ENCODE measurements around the gene FOXD4. TPM values are rescaled to one million over a fixed set of nuclear protein-coding genes. Genes with fewer than 3 reads are reported as not detected.
A peak's percentile ranks its signal among the peaks of the same experiment; 100 is the strongest.
"Not testable (repeated sequence)": the region's sequence is repeated elsewhere in the genome, so short reads cannot be mapped to it uniquely, and the experiment has no call there.

Gene FOXD4
- total and polyA plus RNA-seq, 9 donors = 0.08 to 0.46 (median 0.22) TPM

GRCh38 chr9:88396-89037, 29.7 kb downstream of the FOXD4 start:
- H3K27ac ChIP-seq; H3K9me3 ChIP-seq; DNase-seq; H3K4me1 ChIP-seq (ENCODE audit: insufficient read depth); H3K36me3 ChIP-seq; H3K4me3 ChIP-seq; H3K27me3 ChIP-seq; intact Hi-C loops (cut with DNase I): not testable (repeated sequence)
- 3 to 21% (median 9%) methylated on average over 2 to 5 of the region's 11 CpGs for WGBS, 3 donors

GRCh38 chr9:87860-88259, 30.4 kb downstream of the FOXD4 start:
- H3K9me3 ChIP-seq; H3K27me3 ChIP-seq; intact Hi-C loops (cut with DNase I); H3K4me3 ChIP-seq; H3K27ac ChIP-seq; H3K4me1 ChIP-seq (ENCODE audit: insufficient read depth); H3K36me3 ChIP-seq; DNase-seq: not testable (repeated sequence)
- 25 to 48% (median 38%) methylated on average over 5 to 6 of the region's 6 CpGs for WGBS, 3 donors

GRCh38 chr9:87105-87504, 31.1 kb downstream of the FOXD4 start:
- H3K9me3 ChIP-seq; intact Hi-C loops (cut with DNase I); DNase-seq; H3K4me1 ChIP-seq (ENCODE audit: insufficient read depth); H3K27me3 ChIP-seq; H3K36me3 ChIP-seq; H3K4me3 ChIP-seq; H3K27ac ChIP-seq: not testable (repeated sequence)
- WGBS, 3 donors = 36% methylated on average over 2 of the region's 4 CpGs; no CpG with 5 or more reads in 2 of the 3 donors

- H3K27me3 ChIP-seq; intact Hi-C loops (cut with DNase I): not testable (repeated sequence)
Observed at GRCh38 chr9:86697-87096, 31.5 kb downstream of the FOXD4 start.

GRCh38 chr9:82932-83689, 35.1 kb downstream of the FOXD4 start:
- H3K4me1 ChIP-seq (ENCODE audit: insufficient read depth); H3K27ac ChIP-seq; H3K9me3 ChIP-seq; H3K4me3 ChIP-seq; H3K36me3 ChIP-seq; intact Hi-C loops (cut with DNase I); H3K27me3 ChIP-seq; DNase-seq: not testable (repeated sequence)
- WGBS, 3 donors = 85 to 88% methylated on average over 30 to 31 of the region's 31 CpGs; no CpG with 5 or more reads in 1 of the 3 donors

More at GRCh38 chr9:86697-87096, 31.5 kb downstream of the FOXD4 start:
- not testable (repeated sequence) for H3K27ac ChIP-seq; H3K4me1 ChIP-seq (ENCODE audit: insufficient read depth); H3K36me3 ChIP-seq; H3K9me3 ChIP-seq; H3K4me3 ChIP-seq; DNase-seq

- H3K4me3 ChIP-seq; H3K27ac ChIP-seq; H3K36me3 ChIP-seq; DNase-seq; H3K9me3 ChIP-seq; intact Hi-C loops (cut with DNase I); H3K27me3 ChIP-seq; H3K4me1 ChIP-seq (ENCODE audit: insufficient read depth): not testable (repeated sequence)
- 82 to 83% methylated on average over 3 of the region's 3 CpGs; no CpG with 5 or more reads in 1 of the 3 donors for WGBS, 3 donors
Observed at GRCh38 chr9:78333-78732, 39.9 kb downstream of the FOXD4 start.

GRCh38 chr9:76389-76788, 41.8 kb downstream of the FOXD4 start:
- H3K9me3 ChIP-seq; H3K27ac ChIP-seq; H3K4me3 ChIP-seq; intact Hi-C loops (cut with DNase I); DNase-seq; H3K4me1 ChIP-seq (ENCODE audit: insufficient read depth); H3K36me3 ChIP-seq; H3K27me3 ChIP-seq: not testable (repeated sequence)
- WGBS, 3 donors = 67 to 83% (median 81%) methylated on average over 1 to 3 of the region's 3 CpGs

- H3K27me3 ChIP-seq; H3K9me3 ChIP-seq; H3K36me3 ChIP-seq; H3K4me1 ChIP-seq (ENCODE audit: insufficient read depth); intact Hi-C loops (cut with DNase I): not testable (repeated sequence)
- 13 to 32% (median 16%) methylated on average over 7 to 18 of the region's 18 CpGs for WGBS, 3 donors
- DNase-seq = peak in 2 of 5 donors; percentile 25 to 44
- Histone ChIP-seq H3K27ac (peak overlapping the region in 1 of 2 donors; percentile 66), H3K4me3 (peak overlapping the region; percentile 61)
Observed at GRCh38 chr9:73900-74525, 44.2 kb downstream of the FOXD4 start.

- H3K4me1 ChIP-seq (ENCODE audit: insufficient read depth); intact Hi-C loops (cut with DNase I); H3K9me3 ChIP-seq; H3K36me3 ChIP-seq; H3K27me3 ChIP-seq: not testable (repeated sequence)
- WGBS, 3 donors = 0% methylated on average over 34 to 107 of the region's 109 CpGs; no CpG with 5 or more reads in 1 of the 3 donors
- peak overlapping the region; percentile 61 for H3K4me3 ChIP-seq
- peak in 4 of 5 donors; percentile 24 to 59 (median 46) for DNase-seq
- peak overlapping the region in 1 of 2 donors; percentile 66 for H3K27ac ChIP-seq
Observed at GRCh38 chr9:73076-73899, 44.9 kb downstream of the FOXD4 start.
